MM.1S (cell line): Measurements from ENCODE around the gene SMOC1.

Experiments used
- DNase-seq: peaks from one replicate; pipeline ENCODE4 v3.0.0-alpha.2; 2015
- H2AFZ ChIP-seq: fragments of 300-600 bp; sonication (generic); 2 replicates; pipeline ENCODE4 v1.6.0; 2016; ENCODE audit warnings: antibody characterized with exemption, low read length
- H3F3A ChIP-seq: fragments of 300-600 bp; sonication (generic); 2 replicates; pipeline ENCODE4 v1.6.1; 2016; ENCODE audit warnings: mild to moderate bottlenecking, antibody characterized with exemption, low read length, moderate library complexity, mixed read lengths; ENCODE audit not compliant: insufficient read depth
- H3K27ac ChIP-seq: fragments of 300-600 bp; sonication (generic); 2 replicates; pipeline ENCODE4 v1.5.1; 2016; ENCODE audit warnings: mild to moderate bottlenecking, low read length
- H3K27me3 ChIP-seq: fragments of 300-600 bp; sonication (generic); replicated peaks from 2 replicates; pipeline ENCODE4 v1.6.0; 2016; ENCODE audit warnings: low read length; ENCODE audit not compliant: insufficient read depth
- H3K36me3 ChIP-seq: fragments of 300-600 bp; sonication (generic); replicated peaks from 2 replicates; pipeline ENCODE4 v1.6.1; 2016; ENCODE audit warnings: mild to moderate bottlenecking, low read length, mixed read lengths; ENCODE audit not compliant: insufficient read depth
- H3K4me1 ChIP-seq: fragments of 300-600 bp; sonication (generic); 2 replicates; pipeline ENCODE4 v1.6.1; 2016; ENCODE audit warnings: low read length, mixed read lengths
- H3K4me2 ChIP-seq: fragments of 300-600 bp; sonication (generic); 2 replicates; pipeline ENCODE4 v1.6.0; 2016; ENCODE audit warnings: low read depth, low read length
- H3K4me3 ChIP-seq: fragments of 300-600 bp; sonication (generic); 2 replicates; pipeline ENCODE4 v1.5.1; 2016; ENCODE audit warnings: low read length, mixed read lengths
- H3K79me2 ChIP-seq: fragments of 300-600 bp; sonication (generic); 2 replicates; pipeline ENCODE4 v1.6.1; 2016; ENCODE audit warnings: mixed run types, low read length, mixed read lengths
- H3K9ac ChIP-seq: fragments of 300-600 bp; sonication (generic); 2 replicates; pipeline ENCODE4 v1.6.1; 2016; ENCODE audit warnings: low read length, mixed read lengths
- H3K9me2 ChIP-seq: fragments of 300-600 bp; sonication (generic); replicated peaks from 2 replicates; pipeline ENCODE4 v1.6.1; 2016; ENCODE audit warnings: mild to moderate bottlenecking, low read length, mixed read lengths; ENCODE audit not compliant: insufficient read depth
- H3K9me3 ChIP-seq: fragments of 300-600 bp; sonication (generic); replicated peaks from 2 replicates; pipeline ENCODE4 v1.6.1; 2016; ENCODE audit warnings: mild to moderate bottlenecking, low read length, mixed read lengths; ENCODE audit not compliant: insufficient read depth
- H4K20me1 ChIP-seq: fragments of 300-600 bp; sonication (generic); 2 replicates; pipeline ENCODE4 v1.6.1; 2016; ENCODE audit warnings: mild to moderate bottlenecking, low read length, moderate library complexity, mixed read lengths; ENCODE audit not compliant: insufficient read depth
- CTCF ChIP-seq: fragments of 300-600 bp; sonication (generic); IDR thresholded peaks from 2 replicates; pipeline ENCODE4 v1.5.1; 2016; ENCODE audit warnings: antibody characterized with exemption, low read length, mixed read lengths
- EZH2 ChIP-seq: fragments of 300-600 bp; sonication (generic); optimal IDR thresholded peaks from 2 replicates; pipeline ENCODE3; 2017; ENCODE audit warnings: low read depth, mild to moderate bottlenecking, antibody characterized with exemption, low read length, mixed read lengths
- EZH2phosphoT487 ChIP-seq: fragments of 300-600 bp; sonication (generic); IDR thresholded peaks from 2 replicates; pipeline ENCODE4 v1.6.1; 2018; ENCODE audit warnings: antibody characterized with exemption, low read length

SMOC1 gene

GRCh38 chr14:69951935-69952334 is 72.7 kb downstream of the SMOC1 start:
- no peaks in the 10 kb centered on the region for H3K4me1 ChIP-seq

DNA sequence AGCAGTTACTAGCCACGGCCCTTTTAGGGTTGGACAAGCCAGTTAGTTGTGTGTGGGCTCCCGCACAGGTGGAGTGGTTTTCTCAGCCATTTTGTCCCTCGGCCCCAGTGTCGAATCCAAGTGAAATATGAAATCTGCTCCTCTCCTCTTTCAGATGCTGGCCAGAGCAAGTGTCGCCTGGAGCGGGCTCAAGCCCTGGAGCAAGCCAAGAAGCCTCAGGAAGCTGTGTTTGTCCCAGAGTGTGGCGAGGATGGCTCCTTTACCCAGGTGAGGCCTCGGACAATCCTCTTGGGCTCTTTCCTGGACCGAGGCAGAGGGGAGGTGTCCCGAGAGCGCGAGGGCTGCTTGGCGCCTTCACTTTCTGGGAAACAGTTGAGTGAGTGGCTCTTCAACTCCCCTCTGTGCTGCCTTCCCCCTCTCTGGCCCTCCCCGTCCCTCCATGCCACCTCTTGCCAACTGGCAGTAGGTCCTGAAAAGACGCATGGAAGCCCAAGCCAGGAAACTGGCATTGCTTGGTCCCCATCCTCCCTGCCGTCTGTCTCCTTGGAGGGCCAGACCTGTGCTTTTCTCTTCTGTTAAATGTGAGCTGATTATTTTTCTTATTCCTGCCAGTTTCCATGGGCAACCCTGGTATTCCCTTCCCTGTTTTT is 74.2 kb downstream of the SMOC1 start:
- Histone ChIP-seq H3F3A (no peaks in the 10 kb centered on the region), H3K9me2 (no peaks in the 10 kb centered on the region), H3K4me3 (no peak overlapping the region), H3K79me2 (no peaks in the 10 kb centered on the region), H2AFZ (no peak overlapping the region), H3K9me3 (no peaks in the 10 kb centered on the region), H3K36me3 (no peaks in the 10 kb centered on the region), H3K4me1 (no peaks in the 10 kb centered on the region), H3K9ac (no peak overlapping the region), H3K27me3 (no peaks in the 10 kb centered on the region), H3K27ac (no peak overlapping the region), H3K4me2 (no peak overlapping the region), H4K20me1 (no peaks in the 10 kb centered on the region)
- DNase-seq, result no peak
- no peak for TF ChIP-seq EZH2
- TF ChIP-seq EZH2phosphoT487, result no peak
- TF ChIP-seq CTCF, result no peak

More at GRCh38 chr14:69951935-69952334, 72.7 kb downstream of the SMOC1 start:
- Histone ChIP-seq H3K4me2 (no peak overlapping the region), H3K36me3 (no peaks in the 10 kb centered on the region), H3K9me3 (no peaks in the 10 kb centered on the region), H3K9ac (no peak overlapping the region), H3K27ac (no peak overlapping the region), H3K79me2 (no peaks in the 10 kb centered on the region), H4K20me1 (no peaks in the 10 kb centered on the region), H2AFZ (no peak overlapping the region), H3K27me3 (no peaks in the 10 kb centered on the region), H3K9me2 (no peaks in the 10 kb centered on the region), H3K4me3 (no peak overlapping the region), H3F3A (no peaks in the 10 kb centered on the region)
- no peak for DNase-seq
- TF ChIP-seq CTCF (no peak), EZH2phosphoT487 (no peak), EZH2 (no peak)

DNA sequence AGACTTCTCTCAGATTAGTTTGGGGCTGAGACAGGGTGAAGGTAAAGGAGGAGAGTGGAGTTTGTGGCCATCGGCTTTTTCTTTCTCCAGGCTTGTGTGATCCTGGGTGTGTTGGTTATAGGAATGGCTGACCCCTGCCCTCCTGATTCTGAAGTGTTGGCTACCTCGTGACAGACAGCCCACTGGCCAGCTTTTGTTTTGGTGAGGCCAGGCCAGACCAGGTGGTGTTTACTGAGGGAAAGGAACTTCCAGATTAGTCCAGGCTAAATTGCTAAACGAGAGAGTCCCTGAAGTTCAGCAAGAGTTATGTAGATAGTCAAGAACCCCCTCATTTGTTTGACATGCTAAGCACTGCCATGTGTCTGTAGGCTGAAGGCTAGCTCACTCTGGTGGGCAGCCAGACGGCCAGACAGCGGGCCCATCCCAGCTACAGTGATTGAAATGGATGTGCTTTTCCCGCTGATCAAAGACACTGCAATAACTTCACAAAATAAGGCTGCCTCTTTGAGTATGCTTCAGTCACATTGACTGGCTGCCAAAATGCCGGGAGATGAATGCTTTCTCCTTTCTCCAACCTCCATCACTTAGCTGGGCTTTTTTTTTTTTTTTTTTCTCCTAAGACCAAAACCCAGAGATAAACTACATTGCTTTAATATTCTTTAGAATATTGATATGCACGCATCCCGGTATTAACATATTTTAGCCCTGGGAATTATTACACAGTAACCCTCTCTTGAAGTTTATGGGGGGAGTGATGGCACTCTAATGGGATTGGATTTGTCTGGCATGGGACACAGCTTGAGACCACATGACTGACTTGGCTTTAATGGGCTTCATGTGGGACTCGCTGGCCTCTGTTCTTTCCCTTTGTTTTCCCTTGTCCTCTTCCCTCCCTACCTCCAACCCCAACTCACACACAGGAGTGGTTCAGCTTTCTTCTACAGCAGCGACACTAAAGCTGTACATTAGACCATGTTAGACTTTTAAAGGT is 76.9 kb downstream of the SMOC1 start:
- H3K9ac ChIP-seq, result no peak overlapping the region
- no peaks in the 10 kb centered on the region for H3K79me2 ChIP-seq
- H3K36me3 ChIP-seq, result no peaks in the 10 kb centered on the region
- H3F3A ChIP-seq, result no peaks in the 10 kb centered on the region
- H3K4me2 ChIP-seq, result no peak overlapping the region
- no peak for DNase-seq
- no peaks in the 10 kb centered on the region for H4K20me1 ChIP-seq
- no peak overlapping the region for H3K4me3 ChIP-seq
- H3K4me1 ChIP-seq, result no peaks in the 10 kb centered on the region
- no peaks in the 10 kb centered on the region for H3K27me3 ChIP-seq
- TF ChIP-seq CTCF (no peak), EZH2phosphoT487 (no peak), EZH2 (no peak)
- no peak overlapping the region for H3K27ac ChIP-seq
- no peaks in the 10 kb centered on the region for H3K9me2 ChIP-seq
- H2AFZ ChIP-seq, result no peak overlapping the region
- no peaks in the 10 kb centered on the region for H3K9me3 ChIP-seq
